ENCODE data around the gene INAFM2. TPM values are rescaled to one million over a fixed set of nuclear protein-coding genes. Genes with fewer than 3 reads are reported as not detected.

INAFM2 gene
- total RNA-seq, 2 experiments from 2014 or later: 8.8 to 9.4 TPM

DNA sequence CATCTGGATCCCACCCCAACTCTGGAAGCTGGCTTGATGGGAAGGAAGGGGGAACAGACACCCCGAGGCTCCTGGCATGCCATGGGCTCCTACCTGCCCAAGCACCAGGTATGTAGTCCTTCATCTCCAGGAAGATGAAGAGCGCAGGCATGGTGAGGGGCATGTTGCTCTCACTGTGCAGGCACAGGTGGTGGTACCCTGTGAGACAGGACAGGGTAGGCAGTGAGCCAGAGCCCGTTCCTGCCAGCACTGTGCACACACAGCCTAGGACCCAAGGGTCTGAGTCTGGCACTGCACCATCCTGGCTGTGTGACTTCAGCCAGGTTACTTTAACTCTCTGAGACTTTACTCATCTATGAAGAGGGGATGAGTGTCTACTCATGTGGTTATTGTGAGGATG, 31.2 kb upstream of the INAFM2 start:
- H3K27ac Mint-ChIP-seq: no peak overlapping the region

DNA sequence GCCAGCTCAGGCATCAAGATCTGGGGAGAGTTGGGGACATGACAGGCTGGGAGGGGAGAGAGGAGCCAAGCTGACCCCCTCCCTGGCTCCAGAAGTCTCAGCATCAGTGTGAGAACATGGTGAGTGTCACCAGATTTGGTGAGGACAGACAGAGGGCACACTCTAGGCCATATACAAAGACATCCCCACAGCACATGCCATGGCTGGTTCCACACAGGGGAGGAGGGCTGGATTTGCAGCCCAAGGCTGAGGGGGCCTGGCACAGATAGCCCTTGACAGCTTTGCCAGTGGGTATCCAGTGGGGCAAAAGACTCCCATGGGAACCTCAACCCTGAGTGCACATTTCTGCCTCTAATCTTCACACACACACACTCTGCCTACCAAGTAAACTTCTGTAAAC, 30.5 kb upstream of the INAFM2 start:
- POLR2A ChIA-PET: no interaction called here
- Mint-ChIP-seq H3K27ac (no peak overlapping the region), H3K4me3 (no peak overlapping the region), H3K36me3 (peaks cover 10% of the 10 kb centered on the region), H3K27me3 (no peaks in the 10 kb centered on the region), H3K4me1 (no peaks in the 10 kb centered on the region), H3K9me3 (no peaks in the 10 kb centered on the region)
- ATAC-seq (ENCODE audit: low read depth) (no peak), DNase-seq (no peak)

More for the DNA sequence above, 31.2 kb upstream of the INAFM2 start:
- no peaks in the 10 kb centered on the region for H3K27me3 Mint-ChIP-seq
- ATAC-seq (ENCODE audit: low read depth): no peak
- H3K4me1 Mint-ChIP-seq: no peaks in the 10 kb centered on the region
- peaks cover 8% of the 10 kb centered on the region for H3K36me3 Mint-ChIP-seq
- POLR2A ChIA-PET: no interaction called here
- H3K9me3 Mint-ChIP-seq: no peaks in the 10 kb centered on the region
- H3K4me3 Mint-ChIP-seq: no peak overlapping the region
- no peak for DNase-seq

DNA sequence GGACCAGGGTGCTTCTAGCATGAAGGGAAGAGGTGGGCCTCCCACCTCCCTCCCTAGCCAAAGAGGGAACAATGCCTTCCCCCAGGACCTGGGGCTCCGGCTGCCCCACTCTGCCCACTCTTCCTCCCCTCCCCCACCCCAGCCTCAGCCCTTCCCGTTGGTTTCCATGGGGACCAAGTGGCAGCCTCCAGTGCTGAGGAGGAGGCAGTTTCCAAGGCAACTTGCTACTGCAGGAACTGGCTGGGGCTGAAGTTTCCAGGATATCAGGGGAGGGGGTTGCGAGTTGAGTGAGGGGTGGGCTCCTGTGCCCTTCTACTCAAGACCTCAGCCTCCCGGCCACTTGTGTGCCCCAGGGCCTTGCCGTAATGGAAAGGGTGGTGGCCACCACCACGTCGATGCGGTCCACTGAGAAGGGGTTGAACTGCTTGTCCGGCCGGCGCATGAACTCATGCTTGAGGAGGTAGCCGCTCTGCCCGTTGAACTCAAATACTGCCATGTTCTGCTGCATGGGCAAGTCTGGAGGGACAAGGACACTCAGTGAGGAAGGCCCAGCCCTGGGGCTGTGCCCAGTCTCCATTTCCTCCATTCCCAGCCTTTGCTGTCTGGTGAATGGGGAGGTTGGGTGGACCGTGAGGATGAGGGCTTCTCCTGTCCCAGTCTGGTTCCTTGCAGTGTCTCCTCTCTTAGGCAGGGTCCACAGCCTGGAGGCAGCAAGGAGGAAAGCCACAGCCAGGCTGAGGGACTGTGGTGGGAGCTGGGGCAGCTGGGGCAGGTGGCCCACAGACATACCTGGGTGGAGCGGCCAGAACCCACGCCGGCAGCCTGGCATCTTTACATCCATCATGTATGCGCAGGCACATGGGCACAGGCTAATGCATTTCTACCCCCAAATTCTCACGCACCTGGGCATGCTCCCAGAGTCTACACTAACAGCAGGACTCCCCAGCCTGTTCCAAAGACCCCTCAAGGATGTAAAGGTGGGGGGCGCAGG, 29.3 kb upstream of the INAFM2 start:
- H3K4me3 Mint-ChIP-seq: no peak overlapping the region
- no peak overlapping the region for H3K27ac Mint-ChIP-seq
- no peaks in the 10 kb centered on the region for H3K27me3 Mint-ChIP-seq
- H3K36me3 Mint-ChIP-seq: peaks cover 14% of the 10 kb centered on the region
- POLR2A ChIA-PET: interaction anchor here (2.7 kb wide), 1 partner anchor 14 kb away, joined by 14 read pairs; the partner anchor contains the start of gene PLCB2
- H3K4me1 Mint-ChIP-seq: no peaks in the 10 kb centered on the region
- H3K9me3 Mint-ChIP-seq: no peaks in the 10 kb centered on the region
- DNase-seq (no peak), ATAC-seq (ENCODE audit: low read depth) (no peak)

DNA sequence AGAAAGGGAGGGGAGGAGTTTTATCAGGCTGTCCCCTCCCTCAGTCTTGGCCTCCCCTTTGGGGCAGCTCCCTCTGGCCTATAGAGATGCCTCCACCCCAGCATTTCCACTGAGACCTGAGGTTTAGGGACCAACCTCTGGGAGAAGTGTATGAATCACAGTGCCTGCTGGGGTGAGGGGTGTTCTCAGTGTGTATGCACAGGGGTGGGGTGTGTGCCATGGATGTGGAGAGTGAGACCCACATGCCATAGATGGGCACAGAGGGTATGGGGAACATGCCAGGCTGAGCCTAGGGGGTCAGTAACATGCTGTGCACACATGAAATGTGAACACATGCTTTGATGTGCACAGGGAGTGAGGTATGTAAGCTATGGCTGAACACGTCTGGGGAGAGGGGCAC, 28.2 kb upstream of the INAFM2 start:
- DNase-seq (no peak), ATAC-seq (ENCODE audit: low read depth) (no peak)
- H3K4me1 Mint-ChIP-seq: no peaks in the 10 kb centered on the region
- H3K27ac Mint-ChIP-seq: no peak overlapping the region
- no peak overlapping the region for H3K4me3 Mint-ChIP-seq
- H3K27me3 Mint-ChIP-seq: no peaks in the 10 kb centered on the region
- H3K9me3 Mint-ChIP-seq: peaks cover 1% of the 10 kb centered on the region
- POLR2A ChIA-PET: interaction anchor here (2.7 kb wide), 1 partner anchor 13 kb away, joined by 14 read pairs; the partner anchor contains the start of gene PLCB2
- H3K36me3 Mint-ChIP-seq: peaks cover 22% of the 10 kb centered on the region

DNA sequence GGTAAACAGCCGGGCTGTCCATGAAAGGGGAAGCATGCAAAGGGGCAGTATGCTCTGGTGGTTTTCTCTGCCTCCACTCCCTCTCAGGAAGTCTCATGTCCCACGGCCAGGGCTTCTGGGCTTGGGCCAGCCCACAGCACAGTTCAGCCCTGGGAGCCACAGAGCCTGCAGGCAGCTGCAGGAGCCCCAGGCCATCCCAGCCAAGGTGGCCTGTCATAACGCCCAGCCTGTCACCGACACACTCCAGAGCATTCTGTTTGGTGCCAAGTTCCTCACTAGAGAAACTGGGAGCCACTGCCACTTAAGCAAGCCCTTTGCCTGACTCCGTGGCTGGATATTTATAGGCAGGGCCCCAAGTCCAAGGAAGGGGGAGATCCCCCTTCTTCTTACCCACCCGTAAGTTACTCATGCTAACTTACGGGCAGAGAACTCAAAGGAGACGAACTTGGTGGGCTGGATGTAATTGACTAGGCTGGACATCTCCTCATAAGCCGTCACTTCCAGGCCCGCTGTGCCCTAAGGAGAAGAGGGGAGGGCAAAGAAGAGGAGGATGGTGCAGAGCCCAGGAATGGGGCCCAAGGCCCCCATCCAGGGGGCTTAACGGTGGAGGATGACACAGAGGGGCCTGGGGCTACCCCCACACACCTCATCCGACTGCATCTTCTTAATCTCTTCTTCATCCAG, 27.5 kb upstream of the INAFM2 start:
- H3K4me3 Mint-ChIP-seq: no peak overlapping the region
- POLR2A ChIA-PET: interaction anchor here (2.7 kb wide), 1 partner anchor 12 kb away, joined by 14 read pairs; the partner anchor contains the start of gene PLCB2
- H3K27me3 Mint-ChIP-seq: no peaks in the 10 kb centered on the region
- H3K36me3 Mint-ChIP-seq: peaks cover 30% of the 10 kb centered on the region
- no peak overlapping the region for H3K27ac Mint-ChIP-seq
- no peak for ATAC-seq (ENCODE audit: low read depth)
- H3K4me1 Mint-ChIP-seq: no peaks in the 10 kb centered on the region
- DNase-seq: no peak
- peaks cover 4% of the 10 kb centered on the region for H3K9me3 Mint-ChIP-seq

DNA sequence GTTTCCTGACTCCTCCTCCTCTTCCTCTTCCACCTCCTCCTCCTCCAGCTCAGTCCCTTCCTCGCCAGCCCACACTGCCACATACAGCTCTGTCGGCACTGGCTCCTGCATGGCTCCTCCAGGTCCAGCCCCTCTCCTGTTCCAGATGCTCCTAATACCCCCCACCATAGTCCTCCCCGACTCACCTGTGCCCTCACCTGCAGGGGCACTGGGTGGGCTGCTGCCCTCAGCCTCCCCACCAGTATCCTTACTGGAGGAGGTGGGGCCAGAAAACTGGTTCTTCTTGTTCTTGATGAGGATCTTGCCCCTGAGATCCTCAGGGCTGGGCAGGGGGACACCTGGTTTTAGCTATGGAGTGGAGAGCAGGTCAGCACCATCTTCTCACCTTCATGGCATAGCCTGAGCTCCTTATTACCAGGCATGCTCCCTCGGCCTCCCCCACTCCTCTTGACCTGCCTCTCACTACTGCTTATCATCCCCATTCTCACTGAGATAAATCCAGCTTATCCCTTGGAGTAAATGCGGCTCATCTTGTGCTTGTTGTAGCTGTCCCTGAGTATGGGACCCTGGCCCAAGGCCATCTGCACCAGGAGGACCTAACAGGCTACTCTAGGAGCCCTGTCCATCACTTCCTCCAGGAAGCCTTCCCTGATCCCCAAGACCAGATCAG, 26.8 kb upstream of the INAFM2 start:
- Mint-ChIP-seq H3K27me3 (no peaks in the 10 kb centered on the region), H3K4me3 (no peak overlapping the region), H3K4me1 (no peaks in the 10 kb centered on the region), H3K36me3 (peaks cover 35% of the 10 kb centered on the region), H3K27ac (peak overlapping the region; percentile 28), H3K9me3 (peaks cover 6% of the 10 kb centered on the region)
- DNase-seq (no peak), ATAC-seq (ENCODE audit: low read depth) (no peak)
- POLR2A ChIA-PET: interaction anchor here (2.7 kb wide), 1 partner anchor 11 kb away, joined by 14 read pairs; the partner anchor contains the start of gene PLCB2

DNA sequence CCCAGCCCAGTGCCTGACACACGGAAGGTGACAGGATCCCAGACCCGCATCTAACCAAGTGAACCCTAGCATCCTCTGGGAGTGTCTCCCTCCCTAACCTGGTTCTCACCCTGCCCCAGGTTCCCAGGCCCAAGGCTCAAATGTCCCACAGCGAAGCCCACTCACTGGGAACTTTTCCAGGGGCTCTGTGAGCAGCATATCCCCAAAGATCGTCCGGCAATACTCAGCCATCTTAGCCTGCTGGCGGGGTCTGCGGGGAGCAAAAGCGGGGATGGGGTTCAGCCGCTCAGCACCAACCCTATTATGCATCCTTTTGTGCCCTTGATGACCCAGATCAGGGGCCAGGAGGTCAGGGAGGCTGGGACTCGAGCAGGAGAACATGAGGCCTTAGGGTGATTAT, 26.1 kb upstream of the INAFM2 start:
- Mint-ChIP-seq H3K9me3 (peaks cover 6% of the 10 kb centered on the region), H3K36me3 (peaks cover 40% of the 10 kb centered on the region), H3K4me1 (no peaks in the 10 kb centered on the region)

DNA sequence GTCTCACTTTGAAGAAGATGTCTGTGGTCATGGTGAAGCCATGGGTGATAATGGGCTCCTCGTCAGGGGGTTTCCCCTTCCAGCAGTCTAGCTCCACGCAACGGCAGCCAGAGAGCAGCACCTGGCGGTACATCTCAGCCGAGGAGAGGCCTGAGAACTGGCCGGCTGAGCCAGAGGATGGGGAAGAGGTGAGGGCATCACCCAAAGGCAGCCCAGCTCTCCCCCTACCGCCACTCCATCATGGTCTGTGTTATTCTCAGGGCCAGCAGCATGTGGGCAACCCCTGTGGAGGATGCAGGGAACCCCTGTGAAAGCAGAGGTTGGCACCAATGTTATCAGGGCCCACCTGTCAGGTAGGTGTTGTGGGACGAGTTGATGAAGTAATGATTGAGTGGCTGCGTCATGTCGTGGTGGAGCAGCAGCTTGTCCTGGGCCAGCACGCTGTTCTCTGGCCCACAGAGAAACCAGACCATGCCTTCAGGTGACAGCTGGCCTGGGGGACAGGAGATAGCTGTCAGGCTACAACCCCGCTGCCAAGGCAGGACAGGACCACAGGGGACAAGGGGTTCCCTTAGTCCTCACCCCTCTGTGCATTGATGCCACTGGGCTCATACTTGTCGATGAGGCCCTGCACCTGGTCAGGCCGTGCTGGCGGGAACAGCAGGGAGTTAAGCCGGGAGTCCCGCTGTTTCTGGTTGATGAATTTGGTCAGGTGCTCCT, 25.1 kb upstream of the INAFM2 start:
- H3K4me3 Mint-ChIP-seq: no peak overlapping the region
- peaks cover 6% of the 10 kb centered on the region for H3K9me3 Mint-ChIP-seq
- POLR2A ChIA-PET: interaction anchor here (0.9 to 1.8 kb wide), 2 partner anchors 10 to 18 kb away, joined by 3 to 5 read pairs; partner anchors contain the start of gene PLCB2
- H3K36me3 Mint-ChIP-seq: peaks cover 49% of the 10 kb centered on the region
- H3K27ac Mint-ChIP-seq: no peak overlapping the region
- ATAC-seq (ENCODE audit: low read depth) (no peak), DNase-seq (no peak)
- no peaks in the 10 kb centered on the region for H3K27me3 Mint-ChIP-seq
- H3K4me1 Mint-ChIP-seq: no peaks in the 10 kb centered on the region

More for the DNA sequence above, 26.1 kb upstream of the INAFM2 start:
- POLR2A ChIA-PET: interaction anchor here (2.7 kb wide), 1 partner anchor 11 kb away, joined by 14 read pairs; the partner anchor contains the start of gene PLCB2
- no peaks in the 10 kb centered on the region for H3K27me3 Mint-ChIP-seq
- no peak for ATAC-seq (ENCODE audit: low read depth)
- H3K4me3 Mint-ChIP-seq: no peak overlapping the region
- no peak overlapping the region for H3K27ac Mint-ChIP-seq
- no peak for DNase-seq

DNA sequence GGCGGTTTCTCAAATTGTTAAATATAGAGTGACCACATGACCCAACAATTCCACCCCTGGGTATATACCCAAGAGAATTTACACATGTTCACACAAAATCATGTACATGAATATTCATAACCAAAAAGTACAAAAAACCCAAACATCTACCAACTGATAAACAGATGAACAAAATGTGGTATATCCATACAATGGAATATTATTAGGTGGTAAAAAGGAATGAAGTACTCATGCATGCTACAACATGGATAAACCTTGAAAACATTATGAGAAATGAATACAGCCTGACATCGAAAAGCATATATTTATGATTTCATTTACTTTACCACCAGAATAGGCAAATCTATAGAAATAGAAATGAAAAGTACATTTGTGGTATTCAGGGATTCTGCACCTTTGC, 23.1 kb upstream of the INAFM2 start:
- POLR2A ChIA-PET: no interaction called here
- Mint-ChIP-seq H3K9me3 (peaks cover 6% of the 10 kb centered on the region), H3K4me3 (no peak overlapping the region), H3K27me3 (no peaks in the 10 kb centered on the region), H3K27ac (no peak overlapping the region), H3K4me1 (peaks cover 1% of the 10 kb centered on the region), H3K36me3 (peaks cover 51% of the 10 kb centered on the region)
- no peak for DNase-seq
- no peak for ATAC-seq (ENCODE audit: low read depth)

DNA sequence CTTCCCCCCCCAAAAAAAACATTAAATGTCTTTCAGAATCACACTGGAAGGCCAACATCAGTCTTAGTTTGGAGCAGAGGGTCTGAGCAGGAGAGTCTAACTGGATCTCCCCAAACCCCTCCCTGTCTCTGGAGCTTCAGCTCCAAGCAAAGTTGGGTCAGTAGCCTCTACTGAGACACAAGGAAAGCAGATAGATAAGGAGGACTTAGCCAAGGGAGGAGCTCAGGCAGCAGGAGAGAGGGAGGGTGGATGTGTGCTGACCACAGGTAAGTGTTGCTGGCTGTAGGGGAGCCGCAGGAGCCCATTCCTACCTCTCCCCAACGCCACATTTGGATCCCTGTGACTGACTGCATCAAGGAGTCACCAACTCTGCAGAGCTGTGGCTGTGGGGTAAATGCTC, 22.7 kb upstream of the INAFM2 start:
- no peak for ATAC-seq (ENCODE audit: low read depth)
- POLR2A ChIA-PET: no interaction called here

DNA sequence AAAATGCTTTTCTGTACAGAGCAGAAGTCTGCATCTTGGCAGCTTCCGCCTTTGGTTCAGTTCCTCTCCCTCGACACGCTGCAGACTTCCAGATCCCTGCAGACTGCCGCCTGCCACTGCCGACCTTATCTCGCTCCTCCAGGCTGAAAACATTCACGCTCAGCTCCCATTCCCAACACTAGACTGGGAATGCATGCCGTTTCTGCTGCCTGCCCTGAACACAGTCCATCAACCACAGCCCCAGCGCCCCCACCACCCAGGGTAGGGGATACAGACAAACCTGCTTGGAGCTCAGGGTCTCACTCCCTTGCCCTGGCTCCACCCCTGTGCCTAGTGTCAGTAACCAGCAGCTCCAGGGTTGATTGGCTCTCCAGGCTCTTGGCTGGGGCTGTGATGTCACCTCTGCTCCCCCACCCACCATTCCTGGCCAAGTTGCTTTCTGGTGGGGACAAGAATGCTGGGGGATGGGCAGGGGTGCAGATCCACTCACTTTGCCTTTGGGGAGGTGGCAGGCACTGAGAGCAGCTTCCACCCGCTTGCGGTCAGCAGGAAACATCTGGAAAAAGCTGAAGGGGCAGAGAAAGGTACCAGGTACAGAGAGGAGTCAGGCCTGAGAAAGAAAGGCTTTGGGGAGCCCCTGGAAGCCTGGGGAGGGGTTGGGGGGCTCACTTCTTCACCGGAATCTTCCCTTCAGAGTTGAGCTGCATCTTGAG, 21.9 kb upstream of the INAFM2 start:
- ATAC-seq (ENCODE audit: low read depth) (no peak), DNase-seq (no peak)
- POLR2A ChIA-PET: no interaction called here
- Mint-ChIP-seq H3K4me1 (peaks cover 9% of the 10 kb centered on the region), H3K9me3 (peaks cover 6% of the 10 kb centered on the region), H3K27me3 (no peaks in the 10 kb centered on the region), H3K27ac (no peak overlapping the region), H3K36me3 (peaks cover 48% of the 10 kb centered on the region), H3K4me3 (no peak overlapping the region)

More for the DNA sequence above, 22.7 kb upstream of the INAFM2 start:
- Mint-ChIP-seq H3K4me3 (no peak overlapping the region), H3K27ac (no peak overlapping the region), H3K9me3 (peaks cover 6% of the 10 kb centered on the region), H3K27me3 (no peaks in the 10 kb centered on the region), H3K36me3 (peaks cover 49% of the 10 kb centered on the region), H3K4me1 (peaks cover 1% of the 10 kb centered on the region)
- DNase-seq: no peak

DNA sequence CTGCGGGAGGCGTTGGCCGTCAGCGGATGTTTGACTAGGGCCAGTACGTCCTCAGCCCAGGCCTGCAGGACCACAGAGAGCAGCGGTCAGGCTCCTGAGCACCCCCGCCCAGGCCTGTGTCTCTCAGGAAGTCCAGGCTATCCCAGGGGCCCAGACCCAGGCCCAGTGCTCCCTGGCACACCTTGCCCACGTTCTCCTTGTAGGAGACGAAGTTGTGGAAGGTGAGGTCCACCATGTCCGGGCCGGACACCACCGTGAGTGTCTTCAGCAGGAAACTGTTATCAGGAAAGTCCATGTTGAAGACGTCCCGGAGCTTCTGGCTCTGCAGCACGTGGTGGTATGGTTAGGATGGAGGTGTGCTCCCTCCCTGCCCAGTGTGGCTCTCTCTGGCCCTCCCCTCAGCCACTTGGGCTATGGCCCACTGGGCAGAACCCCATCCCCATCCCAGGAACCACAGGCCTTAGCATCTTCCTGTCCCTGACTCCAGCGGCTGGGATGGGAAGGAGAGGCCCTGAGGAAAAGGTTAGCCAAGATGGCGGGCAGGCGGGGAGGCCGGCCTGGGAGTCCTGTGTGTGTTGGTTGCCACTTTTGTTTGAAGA, 21.1 kb upstream of the INAFM2 start:
- Mint-ChIP-seq H3K4me1 (peaks cover 10% of the 10 kb centered on the region), H3K4me3 (no peak overlapping the region), H3K9me3 (peaks cover 6% of the 10 kb centered on the region), H3K36me3 (peaks cover 50% of the 10 kb centered on the region), H3K27ac (no peak overlapping the region), H3K27me3 (no peaks in the 10 kb centered on the region)
- ATAC-seq (ENCODE audit: low read depth): no peak
- no peak for DNase-seq
- POLR2A ChIA-PET: no interaction called here

Measured in activated naive CD8-positive, alpha-beta T cell treated with anti-CD3 and anti-CD28 coated beads, Interleukin-2, amount 10 ng/mL, durations not matched to agents 7 days and 5 days (primary cell).